Nucleus accumbens (tissue), 56 donors: ENCODE data around the gene SF3B1.
"Not testable (repeated sequence)": the region's sequence is repeated elsewhere in the genome, so short reads cannot be mapped to it uniquely, and the experiment has no call there.

Source experiments
- DNase-seq, 56 donors: peaks; one replicate each; lab custom pipeline; 2025; lab: John Stamatoyannopoulos, UW

The SF3B1 gene

GRCh38 chr2:197434541-197435513, at the start of gene SF3B1:
SF3B1 (minus strand) TSS chr2:197435028; CDS start chr2:197434999, 29 bp downstream.
- peak; percentile 76 to 99 (median 96) for DNase-seq

- DNase-seq = not testable (repeated sequence)
These were observed 49.4 kb upstream of the SF3B1 start for GRCh38 chr2:197484248-197484647.

- DNase-seq = no peak
These were observed 45.6 kb upstream of the SF3B1 start for GRCh38 chr2:197480165-197481036.

- no peak for DNase-seq
These were observed 43.0 kb upstream of the SF3B1 start for GRCh38 chr2:197477797-197478196.

GRCh38 chr2:197472166-197472565, 37.3 kb upstream of the SF3B1 start:
- no peak for DNase-seq

GRCh38 chr2:197464175-197464574, 29.3 kb upstream of the SF3B1 start:
- DNase-seq = no peak

DNA sequence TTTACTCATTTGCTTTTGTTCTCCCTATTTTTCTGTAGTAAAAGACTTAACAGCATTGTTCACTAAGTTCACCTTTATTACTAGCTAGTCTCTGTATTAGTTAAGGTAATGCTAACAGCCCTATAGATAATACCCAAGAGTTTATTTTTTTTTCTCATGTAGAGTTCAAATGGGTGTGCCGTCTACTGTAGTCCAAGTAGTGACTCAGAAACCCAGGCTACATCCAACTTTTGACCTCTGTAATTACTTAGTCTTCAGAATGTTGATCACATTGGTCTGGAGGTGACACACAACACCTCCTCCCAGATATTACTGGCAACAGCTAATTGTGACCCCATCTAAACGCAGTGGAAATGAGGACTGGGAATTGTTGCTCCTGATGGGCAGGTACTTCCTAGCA, 26.2 kb upstream of the SF3B1 start:
- DNase-seq = no peak

GRCh38 chr2:197460649-197461048, 25.8 kb upstream of the SF3B1 start:
- no peak for DNase-seq

DNA sequence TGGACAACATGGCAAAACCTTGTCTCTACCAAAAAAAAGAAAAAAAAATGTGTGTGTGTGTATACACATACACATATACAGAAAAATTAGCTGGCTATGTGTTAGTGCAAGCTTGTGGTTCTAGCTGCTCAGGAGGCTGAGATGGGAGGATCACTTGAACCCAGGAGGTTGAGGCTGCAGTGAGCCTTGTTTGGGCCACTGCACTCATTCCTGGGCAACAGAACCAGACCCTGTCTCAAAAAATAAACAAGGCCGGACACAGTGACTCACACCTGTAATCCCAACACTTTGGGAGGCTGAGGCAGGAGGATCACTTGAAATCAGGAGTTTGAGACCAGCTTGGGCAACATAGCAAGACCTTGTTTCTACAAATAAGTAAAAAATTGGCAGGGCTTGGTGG, 20.6 kb upstream of the SF3B1 start:
- DNase-seq = no peak

GRCh38 chr2:197454923-197455322, 20.1 kb upstream of the SF3B1 start:
- no peak for DNase-seq

GRCh38 chr2:197453914-197454398, 19.1 kb upstream of the SF3B1 start:
- peak in 3 of 56 donors; percentile 34 to 45 (median 37) for DNase-seq

- peak; percentile 82 to 100 (median 99) for DNase-seq
These were observed 18.5 kb upstream of the SF3B1 start, which contains the start of gene COQ10B for GRCh38 chr2:197453123-197453913. COQ10B (plus strand) TSS chr2:197453552; CDS start chr2:197453561, 9 bp downstream.

DNA sequence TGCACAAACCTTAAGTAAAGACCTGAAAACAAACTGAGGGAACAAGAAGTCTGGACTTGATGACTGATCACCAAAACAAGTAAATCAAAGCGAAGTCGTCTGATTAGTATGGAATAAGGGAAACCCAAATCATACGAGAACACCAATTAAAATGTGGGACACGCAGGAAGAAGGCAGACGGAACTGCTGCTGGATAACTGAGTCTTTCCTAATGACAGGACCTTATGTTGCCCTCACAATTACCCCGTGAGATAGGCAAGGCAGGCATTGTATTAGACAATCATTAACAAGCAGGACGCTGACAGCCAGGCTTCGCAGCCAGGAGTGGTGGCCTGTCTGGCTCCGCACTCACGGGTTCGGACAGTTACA, 17.9 kb upstream of the SF3B1 start:
- DNase-seq = no peak

GRCh38 chr2:197450935-197451358, 16.1 kb upstream of the SF3B1 start:
- DNase-seq = not testable (repeated sequence)

DNA sequence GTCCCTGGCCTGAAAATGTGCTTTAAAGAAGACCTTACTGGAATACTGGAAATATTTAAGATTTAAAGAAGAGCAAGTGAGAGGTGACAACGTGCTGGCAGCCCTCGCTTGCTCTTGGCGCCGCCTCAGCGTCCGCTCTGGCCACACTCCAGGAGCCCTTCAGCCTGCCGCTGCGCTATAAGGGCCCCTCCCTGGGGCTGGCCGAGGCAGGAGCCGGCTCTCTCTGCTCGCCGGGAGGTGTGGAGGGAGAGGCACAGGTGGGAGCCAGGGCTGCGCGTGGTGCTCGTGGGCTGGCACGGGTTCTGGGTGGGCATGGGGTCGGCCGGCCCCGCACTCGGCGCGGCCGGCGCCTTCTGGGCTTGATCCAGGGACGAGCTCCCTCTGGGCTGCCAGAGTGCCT, 15.6 kb upstream of the SF3B1 start:
- no peak for DNase-seq

- no peak for DNase-seq
These were observed 12.0 kb upstream of the SF3B1 start for GRCh38 chr2:197446844-197447243.

GRCh38 chr2:197445746-197446145, 10.9 kb upstream of the SF3B1 start:
- DNase-seq = no peak

- peak in 2 of 56 donors; percentile 5 to 17 for DNase-seq
These were observed 8.0 kb upstream of the SF3B1 start for GRCh38 chr2:197442857-197443256.

DNA sequence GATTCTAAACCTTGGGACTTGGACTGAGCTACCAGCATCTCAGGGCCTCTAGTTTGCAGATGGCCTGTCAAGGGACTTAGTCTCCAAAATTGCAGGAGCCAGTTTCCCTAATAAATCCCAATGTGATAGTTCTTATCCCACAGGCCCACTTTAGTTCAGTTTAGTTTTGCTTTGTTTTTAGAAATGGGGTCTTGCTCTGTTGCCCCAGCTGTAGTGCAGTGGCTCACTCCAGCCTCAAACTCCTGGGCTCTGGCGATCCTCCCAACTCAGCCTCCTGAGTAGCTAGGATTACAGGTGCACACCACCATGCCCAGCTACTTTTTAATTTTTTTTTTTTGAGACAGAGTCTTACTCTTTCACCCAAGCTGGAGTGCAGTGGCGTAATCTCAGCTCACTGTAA, 2.6 kb upstream of the SF3B1 start:
- no peak for DNase-seq
